NCI-H2227 (cell line): Measurements from ENCODE around the gene CR1.
"Not testable (repeated sequence)": the region's sequence is repeated elsewhere in the genome, so short reads cannot be mapped to it uniquely, and the experiment has no call there.

Experiments
- DNase-seq: peaks from one replicate; lab custom pipeline; 2025; ENCODE audit not compliant: unreplicated experiment; lab: John Stamatoyannopoulos, UW

CR1 gene

GRCh38 chr1:207579436-207579799, 83.5 kb downstream of the CR1 start:
- DNase-seq, result peak; percentile 38

GRCh38 chr1:207581496-207582153, 85.7 kb downstream of the CR1 start:
- no peak for DNase-seq

- DNase-seq, result not testable (repeated sequence)
These were observed 93.5 kb downstream of the CR1 start for GRCh38 chr1:207589506-207589905.

- not testable (repeated sequence) for DNase-seq
These were observed 95.2 kb downstream of the CR1 start for GRCh38 chr1:207591205-207591604.

DNA sequence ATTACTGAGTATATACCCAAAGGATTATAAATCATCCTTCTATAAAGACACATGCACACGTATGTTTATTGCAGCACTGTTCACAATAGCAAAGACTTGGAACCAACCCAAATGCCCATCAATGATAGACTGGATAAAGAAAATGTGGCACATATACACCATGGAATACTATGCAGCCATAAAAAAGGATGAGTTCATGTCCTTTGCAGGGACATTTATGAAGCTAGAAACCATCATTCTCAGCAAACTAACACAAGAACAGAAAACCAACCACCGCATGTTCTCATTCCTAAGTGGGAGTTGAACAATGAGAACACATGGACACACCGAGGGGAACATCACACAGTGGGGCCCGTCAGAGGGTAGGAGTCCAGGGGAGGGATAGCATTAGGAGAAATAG, 98.1 kb downstream of the CR1 start:
- not testable (repeated sequence) for DNase-seq

- DNase-seq, result no peak
These were observed 107.8 kb downstream of the CR1 start for GRCh38 chr1:207603777-207604176.

DNA sequence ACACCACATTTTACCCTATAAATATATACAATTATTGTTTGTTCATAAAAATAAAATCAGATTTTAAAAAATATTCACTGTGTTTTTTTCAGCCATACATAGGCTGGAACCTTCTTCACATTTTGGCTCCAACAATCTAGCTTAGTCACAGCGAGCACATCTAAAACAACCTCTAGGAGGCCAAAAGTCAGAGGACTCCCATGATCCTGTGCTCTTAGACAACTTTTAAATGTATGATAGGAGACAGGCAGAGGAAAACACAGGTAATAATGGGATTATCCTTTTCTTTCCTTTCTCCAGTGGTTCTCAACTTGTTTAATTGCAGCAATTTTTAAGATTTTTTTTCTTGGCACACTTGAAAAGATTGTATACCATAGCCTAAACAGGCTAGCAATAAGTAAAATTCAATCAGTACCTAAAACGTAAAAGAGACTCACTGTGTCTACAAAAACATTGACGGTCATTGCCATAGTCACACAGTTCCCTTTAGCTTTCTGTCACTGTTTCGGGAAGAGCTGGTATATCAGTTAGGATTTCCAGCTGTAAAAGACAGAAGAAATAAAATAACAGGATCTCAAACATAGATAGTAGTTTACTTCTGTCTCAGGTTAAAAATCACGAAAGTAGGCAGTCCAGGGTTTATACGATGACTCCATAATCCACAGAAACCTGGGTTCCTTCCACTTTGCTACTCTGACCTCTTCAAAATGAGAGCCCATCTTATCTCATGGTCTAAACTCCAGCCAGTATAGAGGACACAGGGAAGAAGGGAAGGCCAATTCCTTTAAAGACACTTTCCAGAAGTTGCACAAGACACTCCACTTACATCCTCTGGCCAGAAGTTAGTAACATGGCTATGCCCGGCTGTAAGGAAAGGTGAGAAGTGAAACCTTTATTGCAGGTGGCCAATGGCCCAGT, 109.7 kb downstream of the CR1 start:
- no peak for DNase-seq

DNA sequence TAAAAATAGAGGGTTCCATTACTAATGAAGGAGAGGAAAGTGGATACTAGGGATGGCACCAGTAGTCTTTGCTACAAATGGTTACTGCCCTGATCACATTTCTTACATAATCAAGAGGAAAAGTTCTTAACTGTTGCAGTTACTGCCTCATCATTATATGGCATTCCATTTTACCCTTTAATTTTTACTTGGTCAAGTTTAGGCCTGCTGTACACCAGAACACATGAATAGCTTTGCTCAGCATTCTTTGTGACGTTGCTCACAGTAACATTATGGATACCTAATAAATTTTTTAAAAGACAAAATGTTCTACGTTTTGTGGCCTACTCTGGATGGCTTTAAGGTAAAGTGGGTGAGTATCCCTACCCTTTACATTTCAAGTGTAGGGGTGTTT, 110.4 kb downstream of the CR1 start:
- DNase-seq, result no peak

DNA sequence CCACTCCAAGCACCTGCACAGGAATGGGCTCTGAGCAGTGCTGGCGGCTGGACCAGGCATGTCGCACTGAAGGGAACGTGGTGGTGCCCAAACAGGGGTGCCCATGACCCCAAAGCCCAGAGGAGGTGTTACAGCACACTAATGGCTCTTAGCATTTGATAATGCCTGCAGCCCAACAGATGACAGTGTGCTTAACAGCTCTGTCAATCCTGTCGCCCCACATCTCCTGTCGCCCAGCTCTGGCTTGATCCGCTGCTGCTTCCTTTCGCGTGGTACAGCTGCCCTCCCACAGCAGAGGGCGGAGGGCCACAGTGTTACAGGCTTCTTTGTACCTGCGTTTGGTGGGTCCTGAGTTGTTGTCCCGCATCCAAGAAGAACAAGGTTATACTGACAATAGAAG, 116.8 kb downstream of the CR1 start:
- no peak for DNase-seq

DNA sequence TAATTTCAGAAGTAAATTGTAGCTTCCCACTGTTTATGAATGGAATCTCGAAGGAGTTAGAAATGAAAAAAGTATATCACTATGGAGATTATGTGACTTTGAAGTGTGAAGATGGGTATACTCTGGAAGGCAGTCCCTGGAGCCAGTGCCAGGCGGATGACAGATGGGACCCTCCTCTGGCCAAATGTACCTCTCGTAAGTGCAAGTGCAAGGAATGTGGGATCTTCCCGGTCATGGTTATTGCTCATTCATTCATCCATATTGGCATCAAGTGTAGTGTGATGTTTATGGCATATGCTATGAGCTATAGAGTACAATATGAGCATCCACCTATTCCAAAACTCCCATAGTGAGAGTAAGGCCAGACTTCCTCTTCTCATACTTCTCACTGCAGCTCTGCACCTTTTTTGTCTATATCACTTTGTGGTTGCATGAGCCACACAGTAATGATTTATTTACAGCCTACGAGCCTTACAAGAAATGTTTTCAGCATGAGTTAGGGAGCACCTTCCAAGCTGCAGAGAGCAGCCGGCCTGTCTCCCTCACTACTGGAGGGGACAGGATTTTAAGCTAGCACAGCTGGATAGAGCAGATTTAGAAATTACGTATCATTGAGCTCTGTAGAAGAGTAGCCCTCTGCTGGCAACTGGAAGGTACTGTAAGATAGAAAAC, 124.0 kb downstream of the CR1 start:
- peak; percentile 20 for DNase-seq

- DNase-seq, result no peak
These were observed 124.6 kb downstream of the CR1 start for GRCh38 chr1:207620543-207620893.

- DNase-seq, result not testable (repeated sequence)
These were observed 129.6 kb downstream of the CR1 start for GRCh38 chr1:207625504-207626071.

- no peak for DNase-seq
These were observed 131.0 kb downstream of the CR1 start for GRCh38 chr1:207626972-207627337.

DNA sequence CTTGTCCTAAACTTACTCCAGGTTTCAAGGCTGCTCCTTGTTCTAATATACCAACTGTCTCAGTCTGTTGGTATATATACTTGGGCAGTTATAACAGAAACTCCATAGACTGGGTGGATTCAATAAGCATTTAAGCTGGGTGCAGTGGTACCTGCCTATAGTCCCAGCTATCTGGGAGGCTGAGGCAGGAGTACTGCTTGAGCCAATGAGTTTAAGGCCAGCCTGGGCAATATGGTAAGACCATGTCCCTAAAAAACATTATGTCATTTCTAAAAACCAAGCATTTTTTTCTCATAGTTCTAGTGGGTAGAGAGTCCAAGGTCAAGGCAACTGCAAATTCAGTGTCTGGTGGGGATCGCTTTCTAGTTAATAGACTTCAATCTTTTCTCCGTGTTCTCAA, 131.5 kb downstream of the CR1 start:
- no peak for DNase-seq

GRCh38 chr1:207628776-207629175, 132.8 kb downstream of the CR1 start:
- DNase-seq, result no peak

- no peak for DNase-seq
These were observed 135.2 kb downstream of the CR1 start for GRCh38 chr1:207631137-207631536.

GRCh38 chr1:207633226-207633625, 137.3 kb downstream of the CR1 start:
- DNase-seq, result no peak

- not testable (repeated sequence) for DNase-seq
These were observed 137.8 kb downstream of the CR1 start for GRCh38 chr1:207633699-207634289.

GRCh38 chr1:207634293-207634692, 138.3 kb downstream of the CR1 start:
- DNase-seq, result not testable (repeated sequence)

GRCh38 chr1:207635569-207636186, 139.7 kb downstream of the CR1 start:
- DNase-seq, result not testable (repeated sequence)
